ENCODE results near the gene TTLL3.
"Not testable (repeated sequence)": the region's sequence is repeated elsewhere in the genome, so short reads cannot be mapped to it uniquely, and the experiment has no call there.

TTLL3 gene

GRCh38 chr3:9872067-9872466 lies 62.0 kb downstream of the TTLL3 start:
- DNase-seq (ENCODE audit: low spot score) = not testable (repeated sequence)

DNA sequence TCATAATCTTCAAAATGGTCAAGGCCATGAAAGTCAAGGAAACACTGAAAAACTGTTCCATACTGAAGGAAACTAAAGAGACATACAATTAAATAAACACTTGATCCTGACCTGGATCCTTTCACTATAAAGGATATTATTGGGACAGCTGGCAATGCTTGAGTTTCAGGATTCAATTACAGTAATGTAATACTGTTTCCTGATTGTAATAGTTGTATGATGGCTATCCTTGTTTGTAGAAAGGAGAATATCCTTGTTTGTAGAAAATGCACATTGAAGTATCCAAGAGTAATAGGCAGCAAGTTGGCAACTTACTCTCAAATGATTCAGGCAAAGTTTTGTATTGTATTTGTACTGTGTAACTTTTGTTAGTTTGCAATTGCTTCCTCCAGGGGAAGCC lies 65.4 kb downstream of the TTLL3 start:
- DNase-seq (ENCODE audit: low spot score) = no peak

GRCh38 chr3:9876255-9876654 lies 66.2 kb downstream of the TTLL3 start:
- not testable (repeated sequence) for DNase-seq (ENCODE audit: low spot score)

DNA sequence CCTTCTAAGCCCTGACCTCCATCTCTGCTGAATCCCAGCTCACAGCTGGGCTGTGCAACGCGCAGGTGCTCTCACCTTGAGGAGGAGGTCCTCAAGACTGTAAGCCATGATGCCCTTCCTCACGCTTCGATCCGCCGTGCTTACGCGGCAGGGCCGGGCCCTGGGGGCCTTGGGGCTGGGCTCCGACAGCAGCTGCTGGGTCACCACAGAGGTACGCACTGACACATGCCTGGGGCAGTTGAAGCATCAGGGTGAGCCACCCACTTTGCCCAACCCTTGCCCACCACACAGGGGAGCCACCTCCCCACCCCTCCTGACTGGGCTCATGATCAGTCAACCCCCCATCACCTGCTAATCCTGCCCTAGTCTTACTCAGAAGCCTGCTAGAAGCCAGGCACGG lies 66.9 kb downstream of the TTLL3 start:
- DNase-seq (ENCODE audit: low spot score) = no peak

- no peak for DNase-seq (ENCODE audit: low spot score)
These were observed 68.6 kb downstream of the TTLL3 start for GRCh38 chr3:9878700-9879099.

- no peak for DNase-seq (ENCODE audit: low spot score)
These were observed 69.9 kb downstream of the TTLL3 start, which contains the start of gene CIDEC for GRCh38 chr3:9879830-9880549. TSS of gene CIDEC (minus strand) at chr3:9880253. CDS start at chr3:9878486, 1,767 bp downstream.

- DNase-seq (ENCODE audit: low spot score) = no peak
These were observed 71.4 kb downstream of the TTLL3 start for GRCh38 chr3:9881441-9881840.

DNA sequence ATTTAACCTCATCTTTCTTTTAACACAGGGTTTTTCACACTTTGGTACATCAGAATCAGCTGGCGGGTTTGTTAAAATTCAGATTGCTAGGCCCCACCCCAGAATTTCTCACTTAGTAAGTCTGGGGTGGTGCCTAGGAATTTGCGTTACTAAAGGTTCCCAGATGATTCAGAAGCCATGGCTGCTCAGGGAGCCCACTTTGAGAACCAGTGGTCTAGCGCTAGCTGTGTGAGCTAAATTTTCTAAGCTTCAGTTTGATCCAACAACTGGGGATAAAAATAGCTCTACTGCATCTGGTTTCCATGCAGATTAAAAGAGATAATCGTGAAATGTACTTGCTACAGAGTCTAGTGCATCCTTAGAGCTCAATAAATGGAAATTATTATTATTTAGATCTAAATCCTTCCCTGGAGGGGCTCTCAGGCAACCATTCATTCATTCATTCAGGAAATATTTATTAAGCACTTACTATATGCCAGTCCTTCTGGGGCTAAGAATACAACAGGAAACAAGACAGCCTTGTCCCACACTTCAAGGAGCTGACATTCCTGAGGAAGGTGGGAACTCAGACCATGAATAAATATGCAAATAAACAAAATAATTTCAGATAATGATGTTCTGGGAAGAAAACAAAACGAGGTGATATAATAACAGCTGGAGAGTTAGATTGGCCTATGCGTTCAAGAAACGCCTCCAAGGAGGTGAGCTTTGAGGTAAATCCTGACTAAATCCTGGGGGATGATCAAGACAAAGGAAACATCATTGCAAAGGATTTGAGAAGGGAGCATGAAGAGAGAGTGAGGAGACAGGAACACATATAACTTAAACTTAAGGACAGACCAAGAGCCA lies 73.9 kb downstream of the TTLL3 start:
- no peak for DNase-seq (ENCODE audit: low spot score)

GRCh38 chr3:9884555-9885165 lies 74.6 kb downstream of the TTLL3 start:
- DNase-seq (ENCODE audit: low spot score) = no peak

Measured in kidney capillary endothelial cell (primary cell).